Neural progenitor cell (in vitro differentiated cells): ENCODE data around the gene EFNA5. TPM values are rescaled to one million over a fixed set of nuclear protein-coding genes. Genes with fewer than 3 reads are reported as not detected.

Experiments
- DNase-seq: peaks from one replicate; pipeline ENCODE4 v3.0.0-alpha.2; 2016; ENCODE audit warnings: low spot score
- H2AFZ ChIP-seq: fragments of 200-600 bp; sonication (generic); replicated peaks from 2 replicates; pipeline ENCODE4 v1.6.1; 2016; ENCODE audit warnings: antibody characterized with exemption
- H3F3A ChIP-seq: fragments of 200-600 bp; sonication (generic); 2 replicates; pipeline ENCODE4 v1.6.1; 2016; ENCODE audit warnings: antibody characterized with exemption, low read depth
- H3K27ac ChIP-seq: fragments of 200-600 bp; sonication (generic); 2 replicates; pipeline ENCODE4 v1.5.1; 2016; ENCODE audit warnings: mild to moderate bottlenecking
- H3K27me3 ChIP-seq: fragments of 200-600 bp; sonication (generic); 2 replicates; pipeline ENCODE4 v1.6.1; 2016; ENCODE audit warnings: mild to moderate bottlenecking, moderate library complexity
- H3K36me3 ChIP-seq: fragments of 200-600 bp; sonication (generic); 2 replicates; pipeline ENCODE4 v1.5.1; 2016
- H3K4me1 ChIP-seq: fragments of 200-600 bp; sonication (generic); 2 replicates; pipeline ENCODE4 v1.6.1; 2016; ENCODE audit warnings: mixed run types
- H3K4me2 ChIP-seq: fragments of 200-600 bp; sonication (generic); 2 replicates; pipeline ENCODE4 v1.6.1; 2016
- H3K4me3 ChIP-seq: fragments of 200-600 bp; sonication (generic); 2 replicates; pipeline ENCODE4 v1.5.1; 2016
- H3K79me2 ChIP-seq: fragments of 200-600 bp; sonication (generic); 2 replicates; pipeline ENCODE4 v1.6.1; 2016; ENCODE audit warnings: low read depth
- H3K9ac ChIP-seq: fragments of 200-600 bp; sonication (generic); 2 replicates; pipeline ENCODE4 v1.6.1; 2016
- H3K9me3 ChIP-seq: fragments of 200-600 bp; sonication (generic); 2 replicates; pipeline ENCODE4 v1.5.1; 2016; ENCODE audit warnings: low read depth
- H4K20me1 ChIP-seq: fragments of 200-600 bp; sonication (generic); 2 replicates; pipeline ENCODE4 v1.6.1; 2016; ENCODE audit warnings: low read depth
- H3K27ac Mint-ChIP-seq: 3 replicates; pipeline ENCODE4 v1.8.0; 2021; ENCODE audit warnings: mixed read lengths
- H3K27me3 Mint-ChIP-seq: 2 replicates; pipeline ENCODE4 v1.8.0; 2022; ENCODE audit warnings: low read depth, mild to moderate bottlenecking, inconsistent platforms, moderate library complexity, mixed read lengths; ENCODE audit not compliant: insufficient read depth
- H3K36me3 Mint-ChIP-seq: 3 replicates; pipeline ENCODE4 v1.8.0; 2021; ENCODE audit warnings: mixed read lengths
- H3K4me1 Mint-ChIP-seq: 3 replicates; pipeline ENCODE4 v1.8.0; 2021; ENCODE audit warnings: mixed read lengths
- H3K4me3 Mint-ChIP-seq: 3 replicates; pipeline ENCODE4 v1.8.0; 2021; ENCODE audit warnings: mild to moderate bottlenecking, moderate library complexity, mixed read lengths
- H3K9me3 Mint-ChIP-seq: 3 replicates; pipeline ENCODE4 v1.8.0; 2020; ENCODE audit warnings: mixed read lengths
- CTCF ChIP-seq: fragments of 200-600 bp; sonication (generic); IDR thresholded peaks from 2 replicates; pipeline ENCODE4 v1.5.1; 2017; ENCODE audit warnings: antibody characterized with exemption, mild to moderate bottlenecking
- EZH2 ChIP-seq: fragments of 200-600 bp; sonication (generic); IDR thresholded peaks from 2 replicates; pipeline ENCODE4 v1.6.1; 2017; ENCODE audit warnings: antibody characterized with exemption, mild to moderate bottlenecking, moderate library complexity
- EZH2phosphoT487 ChIP-seq: fragments of 200-600 bp; sonication (generic); IDR thresholded peaks from 2 replicates; pipeline ENCODE4 v1.6.1; 2017; ENCODE audit warnings: antibody characterized with exemption
- total RNA-seq: library from RNA; depleted of rRNA; stranded (reverse); fragments of >200 nt; gene quantifications from 2 replicates; pipeline ENCODE4 v1.2.3, GENCODE V29; 2015; ENCODE audit warnings: low replicate concordance

The EFNA5 gene
- total RNA-seq, 1 donor from 2014 or later, result 105 TPM

DNA sequence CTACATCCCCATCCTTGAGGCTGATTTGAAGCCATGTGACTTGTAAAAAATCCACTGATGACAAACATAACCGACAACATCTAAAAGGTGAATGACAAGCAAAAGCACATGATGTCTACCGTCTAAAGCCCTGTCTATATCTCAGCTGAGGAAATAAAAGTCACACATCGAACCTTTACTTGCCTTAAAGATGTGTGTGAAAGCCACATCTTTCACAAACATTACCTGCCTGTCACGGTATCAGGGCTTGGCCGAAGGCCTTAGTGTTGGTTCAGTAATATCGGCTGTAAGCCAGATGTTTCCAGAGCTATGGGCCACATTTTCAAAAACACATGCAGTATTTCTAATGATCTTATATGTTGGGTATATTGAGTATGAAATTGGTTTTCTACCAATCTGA is 125.8 kb downstream of the EFNA5 start:
- H3K27me3 ChIP-seq, result no peaks in the 10 kb centered on the region
- H3K4me1 ChIP-seq, result peaks cover 82% of the 10 kb centered on the region
- H3K9ac ChIP-seq, result no peak overlapping the region
- no peak overlapping the region for H3K27ac ChIP-seq
- H3K4me2 ChIP-seq, result peak overlapping the region; percentile 44
- no peak overlapping the region for H3K4me3 Mint-ChIP-seq
- H4K20me1 ChIP-seq, result peaks cover 100% of the 10 kb centered on the region
- no peaks in the 10 kb centered on the region for H3K36me3 ChIP-seq
- H3K27ac Mint-ChIP-seq, result no peak overlapping the region
- no peaks in the 10 kb centered on the region for H3K9me3 ChIP-seq
- H3K4me3 ChIP-seq, result no peak overlapping the region
- H3F3A ChIP-seq, result peaks cover 48% of the 10 kb centered on the region
- peaks cover 3% of the 10 kb centered on the region for H3K36me3 Mint-ChIP-seq
- H2AFZ ChIP-seq, result no peak overlapping the region
- DNase-seq, result no peak
- H3K79me2 ChIP-seq, result peaks cover 100% of the 10 kb centered on the region
- H3K9me3 Mint-ChIP-seq, result no peaks in the 10 kb centered on the region
- no peaks in the 10 kb centered on the region for H3K27me3 Mint-ChIP-seq
- TF ChIP-seq EZH2 (no peak), CTCF (no peak), EZH2phosphoT487 (no peak)
- H3K4me1 Mint-ChIP-seq, result peaks cover 67% of the 10 kb centered on the region

GRCh38 chr5:107544476-107544875 is 126.3 kb downstream of the EFNA5 start:
- DNase-seq, result no peak
- Histone ChIP-seq H3K27ac (peak overlapping the region; percentile 14), H3K27me3 (no peaks in the 10 kb centered on the region), H3F3A (peaks cover 53% of the 10 kb centered on the region), H3K4me2 (peak overlapping the region; percentile 44), H3K36me3 (no peaks in the 10 kb centered on the region), H2AFZ (no peak overlapping the region), H3K79me2 (peaks cover 100% of the 10 kb centered on the region), H3K9me3 (no peaks in the 10 kb centered on the region), H3K9ac (no peak overlapping the region), H4K20me1 (peaks cover 100% of the 10 kb centered on the region), H3K4me3 (no peak overlapping the region), H3K4me1 (peaks cover 81% of the 10 kb centered on the region)
- Mint-ChIP-seq H3K4me1 (peaks cover 69% of the 10 kb centered on the region), H3K4me3 (no peak overlapping the region), H3K9me3 (no peaks in the 10 kb centered on the region), H3K27ac (no peak overlapping the region), H3K36me3 (peaks cover 3% of the 10 kb centered on the region), H3K27me3 (no peaks in the 10 kb centered on the region)
- TF ChIP-seq CTCF (no peak), EZH2 (no peak)

- peaks cover 79% of the 10 kb centered on the region for H3K4me1 ChIP-seq
- no peaks in the 10 kb centered on the region for H3K9me3 ChIP-seq
- peaks cover 54% of the 10 kb centered on the region for H3F3A ChIP-seq
- H3K36me3 ChIP-seq, result no peaks in the 10 kb centered on the region
- Mint-ChIP-seq H3K4me1 (peaks cover 69% of the 10 kb centered on the region), H3K9me3 (no peaks in the 10 kb centered on the region), H3K27ac (no peak overlapping the region), H3K27me3 (no peaks in the 10 kb centered on the region), H3K4me3 (no peak overlapping the region), H3K36me3 (peaks cover 1% of the 10 kb centered on the region)
- peak overlapping the region; percentile 44 for H3K4me2 ChIP-seq
- TF ChIP-seq CTCF (no peak), EZH2 (no peak), EZH2phosphoT487 (no peak)
- H3K27ac ChIP-seq, result peak overlapping the region; percentile 14
- no peaks in the 10 kb centered on the region for H3K27me3 ChIP-seq
- H3K9ac ChIP-seq, result no peak overlapping the region
- DNase-seq, result no peak
- H3K4me3 ChIP-seq, result no peak overlapping the region
- peaks cover 100% of the 10 kb centered on the region for H3K79me2 ChIP-seq
- peaks cover 100% of the 10 kb centered on the region for H4K20me1 ChIP-seq
- no peak overlapping the region for H2AFZ ChIP-seq
Measured at GRCh38 chr5:107543868-107544267, 126.9 kb downstream of the EFNA5 start.
